Vagina (tissue), 2 donors: ENCODE measurements around the gene OR5B21. TPM values are rescaled to one million over a fixed set of nuclear protein-coding genes. Genes with fewer than 3 reads are reported as not detected.

ENCODE experiments used
- DNase-seq, 2 donors: peaks; one replicate each; pipeline ENCODE4 v3.0.0-alpha.2; 2017; ENCODE audit errors: extremely low spot score in 2 of 2
- H3K27ac ChIP-seq: fragments of 200-600 bp; sonication (generic); one replicate; pipeline ENCODE4 v1.5.1; 2019
- H3K27me3 ChIP-seq: fragments of 200-600 bp; sonication (generic); one replicate; pipeline ENCODE4 v1.5.1; 2019
- H3K36me3 ChIP-seq, 2 donors: fragments of 200-600 bp; sonication (generic); one replicate each; pipeline ENCODE4 v1.5.1; 2017 to 2019
- H3K4me1 ChIP-seq: fragments of 200-600 bp; sonication (generic); one replicate; pipeline ENCODE4 v1.5.1; 2019
- H3K4me3 ChIP-seq, 2 donors: fragments of 200-600 bp; sonication (generic); 1 replicate in 1 of 2; 2 replicates in 1 of 2; pipeline ENCODE4 v1.5.1; 2016 to 2019
- H3K9me3 ChIP-seq: fragments of 200-600 bp; sonication (generic); one replicate; pipeline ENCODE4 v1.5.1; 2019
- CTCF ChIP-seq, 3 experiments: fragments of 450-650 bp in 2 of 3; fragments of 200-600 bp in 1 of 3; sonication (generic) in 1 of 3; IDR thresholded peaks; one replicate each; pipeline ENCODE4 v1.5.1; 2017 to 2019; ENCODE audit warnings: antibody characterized with exemption in 3 of 3, mild to moderate bottlenecking in 2 of 3, moderate library complexity in 2 of 3
- POLR2A ChIP-seq, 2 donors: fragments of 450-650 bp; IDR thresholded peaks; one replicate each; pipeline ENCODE4 v1.6.1; 2017; ENCODE audit warnings: antibody characterized with exemption in 2 of 2, mild to moderate bottlenecking in 2 of 2, moderate library complexity in 2 of 2
- POLR2AphosphoS5 ChIP-seq, 2 donors: sonication (generic); formaldehyde crosslinking; IDR thresholded peaks; one replicate each; pipeline ENCODE4 v1.9.0; 2017; ENCODE audit warnings: antibody characterized with exemption in 2 of 2, mild to moderate bottlenecking in 2 of 2, low read depth in 1 of 2; ENCODE audit not compliant: insufficient read depth in 1 of 2
- intact Hi-C: fragments of 100-400 bp; cut with DNase I; formaldehyde crosslinking; loops from one replicate; pipeline ENCODE4 v1.15.1; 2023
- total RNA-seq: library from RNA; depleted of rRNA; stranded (reverse); fragments of >200 nt; gene quantifications from one replicate; pipeline ENCODE4 v1.2.3, GENCODE V29; 2016

OR5B21 gene
- total RNA-seq, 1 donor from 2014 or later: not detected

DNA sequence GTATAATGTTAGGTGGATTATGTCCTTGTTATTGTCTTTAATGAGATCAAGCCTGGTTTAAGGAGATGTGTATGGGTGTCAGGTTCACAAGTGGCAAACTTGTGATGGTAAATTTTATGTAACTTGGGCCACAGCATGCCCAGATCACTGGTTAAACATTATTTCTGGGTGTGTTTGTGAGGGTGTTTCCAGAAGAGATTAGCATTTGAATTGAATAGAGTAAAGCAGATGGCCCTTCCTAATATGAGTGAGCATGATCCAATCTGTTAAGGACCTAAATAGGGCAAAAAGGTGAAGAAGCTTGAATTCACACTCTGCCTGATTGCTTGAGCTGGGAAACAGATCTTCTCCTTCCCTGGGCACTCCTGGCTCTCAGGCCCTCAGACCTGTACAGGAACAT is 20.7 kb downstream of the OR5B21 start:
- Histone ChIP-seq H3K27ac (no peak overlapping the region), H3K27me3 (no peaks in the 10 kb centered on the region), H3K4me3 (no peak overlapping the region), H3K36me3 (no peaks in the 10 kb centered on the region), H3K4me1 (no peaks in the 10 kb centered on the region), H3K9me3 (no peaks in the 10 kb centered on the region)
- DNase-seq: no peak
- intact Hi-C loops: no loop called here
- TF ChIP-seq POLR2AphosphoS5 (IDR thresholded peaks at IDR 0.05; ENCODE audit: insufficient read depth in 1 of 2, low read depth in 1 of 2) (no peak), POLR2A (IDR thresholded peaks at IDR 0.05) (no peak), CTCF (IDR thresholded peaks at IDR 0.05) (no peak)

DNA sequence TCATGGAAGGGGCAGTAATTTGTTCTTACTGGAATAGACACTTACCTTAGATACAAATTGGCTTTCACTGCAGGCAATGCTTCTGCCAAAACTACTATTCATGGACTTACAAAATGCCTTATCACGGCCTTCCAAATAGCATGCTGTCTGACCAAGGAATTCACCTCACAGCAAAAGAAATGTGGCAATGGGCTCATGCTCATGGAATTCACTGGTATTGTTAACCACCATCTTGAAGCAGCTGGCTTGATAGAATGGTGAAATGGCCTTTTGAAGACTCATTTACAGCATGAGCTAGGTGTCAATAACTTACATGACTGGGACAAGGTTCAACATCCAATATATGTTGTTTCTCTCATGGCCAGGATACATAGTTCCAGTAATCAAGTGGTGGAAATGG is 21.9 kb downstream of the OR5B21 start:
- Histone ChIP-seq H3K27me3 (no peaks in the 10 kb centered on the region), H3K4me3 (no peak overlapping the region), H3K36me3 (no peaks in the 10 kb centered on the region), H3K9me3 (no peaks in the 10 kb centered on the region), H3K27ac (no peak overlapping the region), H3K4me1 (no peaks in the 10 kb centered on the region)
- intact Hi-C loops: no loop called here
- DNase-seq: no peak
- TF ChIP-seq POLR2A (IDR thresholded peaks at IDR 0.05): no peak
- TF ChIP-seq CTCF (IDR thresholded peaks at IDR 0.05): no peak
- no peak for TF ChIP-seq POLR2AphosphoS5 (IDR thresholded peaks at IDR 0.05; ENCODE audit: insufficient read depth in 1 of 2, low read depth in 1 of 2)

GRCh38 chr11:58471892-58472291 is 36.0 kb downstream of the OR5B21 start:
- H3K27ac ChIP-seq: no peak overlapping the region
- H3K27me3 ChIP-seq: no peaks in the 10 kb centered on the region
- no peaks in the 10 kb centered on the region for H3K36me3 ChIP-seq
- no peak for DNase-seq
- intact Hi-C loops: no loop called here
- H3K4me3 ChIP-seq: no peak overlapping the region
- H3K9me3 ChIP-seq: no peaks in the 10 kb centered on the region
- H3K4me1 ChIP-seq: no peaks in the 10 kb centered on the region
- no peak for TF ChIP-seq CTCF (IDR thresholded peaks at IDR 0.05)
- no peak for TF ChIP-seq POLR2A (IDR thresholded peaks at IDR 0.05)
- TF ChIP-seq POLR2AphosphoS5 (IDR thresholded peaks at IDR 0.05; ENCODE audit: insufficient read depth in 1 of 2, low read depth in 1 of 2): no peak

DNA sequence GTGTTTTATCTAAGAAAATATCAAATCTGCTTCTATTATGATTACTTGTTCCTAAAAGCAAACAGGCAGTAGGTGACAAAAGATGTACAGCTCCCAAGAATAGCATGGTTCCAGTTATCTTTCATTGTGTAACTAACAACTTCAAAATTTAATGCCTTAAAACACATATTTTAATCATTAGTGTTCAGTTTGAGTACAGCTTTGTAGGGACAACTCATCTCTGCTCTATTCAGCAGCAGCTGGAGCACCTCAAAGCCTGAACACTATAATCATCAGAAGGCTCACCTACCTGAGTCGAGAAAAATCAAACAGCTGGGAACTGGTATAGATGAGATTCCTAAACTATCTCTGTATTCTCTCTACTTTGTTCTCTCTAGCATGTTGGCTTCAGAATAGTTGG is 41.6 kb downstream of the OR5B21 start:
- H3K4me1 ChIP-seq: no peaks in the 10 kb centered on the region
- H3K36me3 ChIP-seq: no peaks in the 10 kb centered on the region
- intact Hi-C loops: no loop called here
- H3K27ac ChIP-seq: no peak overlapping the region
- H3K9me3 ChIP-seq: no peaks in the 10 kb centered on the region
- H3K4me3 ChIP-seq: no peak overlapping the region
- no peak for DNase-seq
- TF ChIP-seq CTCF (IDR thresholded peaks at IDR 0.05) (no peak), POLR2AphosphoS5 (IDR thresholded peaks at IDR 0.05; ENCODE audit: insufficient read depth in 1 of 2, low read depth in 1 of 2) (no peak), POLR2A (IDR thresholded peaks at IDR 0.05) (no peak)
- no peaks in the 10 kb centered on the region for H3K27me3 ChIP-seq

DNA sequence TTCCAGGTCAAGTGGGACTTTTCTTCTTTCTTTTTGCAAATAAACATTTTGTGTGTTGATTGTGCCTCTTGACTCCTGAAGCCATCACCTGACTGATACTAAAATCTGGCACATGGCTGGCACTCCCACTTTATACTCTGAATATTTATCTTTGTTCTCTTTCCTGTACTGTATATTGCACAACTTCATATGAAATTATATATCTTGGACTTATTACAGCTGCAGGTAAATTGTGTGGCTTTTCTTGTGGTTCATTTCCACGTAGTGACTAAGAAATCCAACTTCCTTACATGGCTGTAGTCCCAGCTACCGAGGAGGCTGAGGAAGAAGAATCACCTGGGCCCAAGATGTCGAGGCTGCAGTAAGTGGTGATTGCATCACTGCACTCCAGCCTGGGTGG is 42.2 kb downstream of the OR5B21 start:
- H3K27ac ChIP-seq: no peak overlapping the region
- no peaks in the 10 kb centered on the region for H3K4me1 ChIP-seq
- H3K27me3 ChIP-seq: no peaks in the 10 kb centered on the region
- TF ChIP-seq CTCF (IDR thresholded peaks at IDR 0.05) (no peak), POLR2AphosphoS5 (IDR thresholded peaks at IDR 0.05; ENCODE audit: insufficient read depth in 1 of 2, low read depth in 1 of 2) (no peak), POLR2A (IDR thresholded peaks at IDR 0.05) (no peak)
- H3K9me3 ChIP-seq: no peaks in the 10 kb centered on the region
- intact Hi-C loops: no loop called here
- no peak overlapping the region for H3K4me3 ChIP-seq
- DNase-seq: no peak
- no peaks in the 10 kb centered on the region for H3K36me3 ChIP-seq

Other genes with a start within 250 kb of the OR5B21 start
- gene OR10W1, start 239.8 kb downstream of the OR5B21 start, total RNA-seq: not detected
- not detected for gene OR5B17, start 149.0 kb downstream of the OR5B21 start, total RNA-seq
- not detected for gene OR5B3, start 101.2 kb downstream of the OR5B21 start, total RNA-seq
- gene OR5B2, start 80.0 kb downstream of the OR5B21 start, total RNA-seq: not detected
- not detected for gene OR5B12, start 65.9 kb downstream of the OR5B21 start, total RNA-seq
- 24.3 TPM for gene LPXN, start 67.8 kb upstream of the OR5B21 start, total RNA-seq
- gene ZFP91, start 71.0 kb upstream of the OR5B21 start, total RNA-seq: 35.4 TPM
- gene CNTF, start 114.6 kb upstream of the OR5B21 start, total RNA-seq: not detected
- not detected for gene GLYAT, start 223.8 kb upstream of the OR5B21 start, total RNA-seq